ENCODE measurements around the gene MFN1. TPM values are rescaled to one million over a fixed set of nuclear protein-coding genes. Genes with fewer than 3 reads are reported as not detected.

Gene MFN1
- total and polyA plus RNA-seq, 2 of the 13 experiments (the other 11 are each of a cell fraction or from before 2014, with no cell fraction given), result 25.2 to 37.5 TPM

DNA sequence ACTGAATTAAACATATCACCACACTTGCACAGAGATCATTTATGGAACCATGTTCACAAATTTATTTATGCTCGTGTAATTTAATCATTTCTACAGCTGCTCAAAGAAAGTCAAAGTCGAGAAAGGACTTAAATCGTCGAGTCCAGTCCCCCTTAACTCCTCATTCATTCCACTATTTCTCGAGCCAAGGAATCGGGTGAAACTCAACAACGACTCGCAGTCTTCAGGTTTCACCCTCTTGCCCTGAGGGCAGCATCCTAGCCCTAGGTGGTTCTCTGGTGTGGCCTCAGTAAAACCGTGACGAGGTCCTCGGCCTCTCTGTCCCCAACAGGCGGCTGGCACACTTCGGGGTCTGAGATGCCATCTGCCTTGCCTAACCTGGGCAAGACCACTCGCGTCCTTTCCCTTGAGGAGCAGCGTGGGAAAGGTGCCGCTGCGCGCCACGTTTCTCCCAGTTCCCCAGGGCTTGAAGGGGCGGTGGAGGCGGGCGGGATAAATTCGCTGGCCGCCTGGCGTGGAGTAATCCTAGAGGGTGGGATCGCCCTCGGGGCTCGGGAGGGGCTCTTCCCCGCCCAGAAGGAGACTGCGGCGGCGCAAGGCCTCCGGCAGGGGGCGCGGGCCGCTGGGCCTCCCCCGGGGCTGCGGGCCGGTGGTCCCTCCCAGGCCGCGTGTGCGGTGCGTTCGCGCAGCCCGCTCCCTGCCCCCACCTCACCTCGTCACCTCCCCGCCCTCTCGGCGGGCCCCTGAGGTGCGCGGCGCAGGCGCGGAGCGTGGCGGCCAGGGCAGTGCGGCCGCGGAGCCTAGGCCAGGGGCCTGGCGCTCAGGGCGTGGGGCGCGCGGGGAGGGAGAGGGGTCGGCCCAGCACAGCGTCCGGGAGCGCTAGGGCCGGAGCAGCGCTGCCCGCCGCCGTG is 25.0 kb upstream of the MFN1 start, which contains the start of gene ZNF639 (continued):
- TF ChIP-seq ZKSCAN1 (IDR thresholded peaks at IDR 0.05; ENCODE audit: low read length) (no peak), RNF2 (conservative IDR thresholded peaks at IDR 0.05; ENCODE audit: low read depth) (no peak; the same call in 1 of the 2 replicates), ZNF556 (CRISPR knock-in tag; IDR thresholded peaks at IDR 0.05; ENCODE audit: borderline replicate concordance) (peak; percentile 67; the same call in 1 of the 2 replicates), TRIM24 (CRISPR knock-in tag; IDR thresholded peaks at IDR 0.05) (no peak), TOE1 (CRISPR knock-in tag; IDR thresholded peaks at IDR 0.05) (no peak; the same call in 1 of the 2 replicates), RARA (CRISPR knock-in tag; IDR thresholded peaks at IDR 0.05) (no peak), SP5 (CRISPR knock-in tag; IDR thresholded peaks at IDR 0.05; ENCODE audit: borderline replicate concordance, low read depth) (no peak; the same call in 1 of the 2 replicates), IKZF1 (IDR thresholded peaks at IDR 0.05) (no peak), ZNF780A (CRISPR knock-in tag; IDR thresholded peaks at IDR 0.05) (no peak; the same call in 1 of the 2 replicates), SIX4 (CRISPR knock-in tag; IDR thresholded peaks at IDR 0.05) (no peak), HHEX (CRISPR knock-in tag; IDR thresholded peaks at IDR 0.05) (no peak), ZNF30 (CRISPR knock-in tag; IDR thresholded peaks at IDR 0.05) (no peak), SALL1 (CRISPR knock-in tag; IDR thresholded peaks at IDR 0.05) (peak; percentile 86), EZH2 (conservative IDR thresholded peaks at IDR 0.05; ENCODE audit: low read depth, low read length) (no peak), SRSF1 (optimal IDR thresholded peaks at IDR 0.05; ENCODE audit: low read depth, low read length) (no peak)
- TF ChIP-seq, protein P1, sequence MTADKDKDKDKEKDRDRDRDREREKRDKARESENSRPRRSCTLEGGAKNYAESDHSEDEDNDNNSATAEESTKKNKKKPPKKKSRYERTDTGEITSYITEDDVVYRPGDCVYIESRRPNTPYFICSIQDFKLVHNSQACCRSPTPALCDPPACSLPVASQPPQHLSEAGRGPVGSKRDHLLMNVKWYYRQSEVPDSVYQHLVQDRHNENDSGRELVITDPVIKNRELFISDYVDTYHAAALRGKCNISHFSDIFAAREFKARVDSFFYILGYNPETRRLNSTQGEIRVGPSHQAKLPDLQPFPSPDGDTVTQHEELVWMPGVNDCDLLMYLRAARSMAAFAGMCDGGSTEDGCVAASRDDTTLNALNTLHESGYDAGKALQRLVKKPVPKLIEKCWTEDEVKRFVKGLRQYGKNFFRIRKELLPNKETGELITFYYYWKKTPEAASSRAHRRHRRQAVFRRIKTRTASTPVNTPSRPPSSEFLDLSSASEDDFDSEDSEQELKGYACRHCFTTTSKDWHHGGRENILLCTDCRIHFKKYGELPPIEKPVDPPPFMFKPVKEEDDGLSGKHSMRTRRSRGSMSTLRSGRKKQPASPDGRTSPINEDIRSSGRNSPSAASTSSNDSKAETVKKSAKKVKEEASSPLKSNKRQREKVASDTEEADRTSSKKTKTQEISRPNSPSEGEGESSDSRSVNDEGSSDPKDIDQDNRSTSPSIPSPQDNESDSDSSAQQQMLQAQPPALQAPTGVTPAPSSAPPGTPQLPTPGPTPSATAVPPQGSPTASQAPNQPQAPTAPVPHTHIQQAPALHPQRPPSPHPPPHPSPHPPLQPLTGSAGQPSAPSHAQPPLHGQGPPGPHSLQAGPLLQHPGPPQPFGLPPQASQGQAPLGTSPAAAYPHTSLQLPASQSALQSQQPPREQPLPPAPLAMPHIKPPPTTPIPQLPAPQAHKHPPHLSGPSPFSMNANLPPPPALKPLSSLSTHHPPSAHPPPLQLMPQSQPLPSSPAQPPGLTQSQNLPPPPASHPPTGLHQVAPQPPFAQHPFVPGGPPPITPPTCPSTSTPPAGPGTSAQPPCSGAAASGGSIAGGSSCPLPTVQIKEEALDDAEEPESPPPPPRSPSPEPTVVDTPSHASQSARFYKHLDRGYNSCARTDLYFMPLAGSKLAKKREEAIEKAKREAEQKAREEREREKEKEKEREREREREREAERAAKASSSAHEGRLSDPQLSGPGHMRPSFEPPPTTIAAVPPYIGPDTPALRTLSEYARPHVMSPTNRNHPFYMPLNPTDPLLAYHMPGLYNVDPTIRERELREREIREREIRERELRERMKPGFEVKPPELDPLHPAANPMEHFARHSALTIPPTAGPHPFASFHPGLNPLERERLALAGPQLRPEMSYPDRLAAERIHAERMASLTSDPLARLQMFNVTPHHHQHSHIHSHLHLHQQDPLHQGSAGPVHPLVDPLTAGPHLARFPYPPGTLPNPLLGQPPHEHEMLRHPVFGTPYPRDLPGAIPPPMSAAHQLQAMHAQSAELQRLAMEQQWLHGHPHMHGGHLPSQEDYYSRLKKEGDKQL (CRISPR knock-in tag; IDR thresholded peaks at IDR 0.05; ENCODE audit: low read depth), result no peak
- TF ChIP-seq, protein P2, sequence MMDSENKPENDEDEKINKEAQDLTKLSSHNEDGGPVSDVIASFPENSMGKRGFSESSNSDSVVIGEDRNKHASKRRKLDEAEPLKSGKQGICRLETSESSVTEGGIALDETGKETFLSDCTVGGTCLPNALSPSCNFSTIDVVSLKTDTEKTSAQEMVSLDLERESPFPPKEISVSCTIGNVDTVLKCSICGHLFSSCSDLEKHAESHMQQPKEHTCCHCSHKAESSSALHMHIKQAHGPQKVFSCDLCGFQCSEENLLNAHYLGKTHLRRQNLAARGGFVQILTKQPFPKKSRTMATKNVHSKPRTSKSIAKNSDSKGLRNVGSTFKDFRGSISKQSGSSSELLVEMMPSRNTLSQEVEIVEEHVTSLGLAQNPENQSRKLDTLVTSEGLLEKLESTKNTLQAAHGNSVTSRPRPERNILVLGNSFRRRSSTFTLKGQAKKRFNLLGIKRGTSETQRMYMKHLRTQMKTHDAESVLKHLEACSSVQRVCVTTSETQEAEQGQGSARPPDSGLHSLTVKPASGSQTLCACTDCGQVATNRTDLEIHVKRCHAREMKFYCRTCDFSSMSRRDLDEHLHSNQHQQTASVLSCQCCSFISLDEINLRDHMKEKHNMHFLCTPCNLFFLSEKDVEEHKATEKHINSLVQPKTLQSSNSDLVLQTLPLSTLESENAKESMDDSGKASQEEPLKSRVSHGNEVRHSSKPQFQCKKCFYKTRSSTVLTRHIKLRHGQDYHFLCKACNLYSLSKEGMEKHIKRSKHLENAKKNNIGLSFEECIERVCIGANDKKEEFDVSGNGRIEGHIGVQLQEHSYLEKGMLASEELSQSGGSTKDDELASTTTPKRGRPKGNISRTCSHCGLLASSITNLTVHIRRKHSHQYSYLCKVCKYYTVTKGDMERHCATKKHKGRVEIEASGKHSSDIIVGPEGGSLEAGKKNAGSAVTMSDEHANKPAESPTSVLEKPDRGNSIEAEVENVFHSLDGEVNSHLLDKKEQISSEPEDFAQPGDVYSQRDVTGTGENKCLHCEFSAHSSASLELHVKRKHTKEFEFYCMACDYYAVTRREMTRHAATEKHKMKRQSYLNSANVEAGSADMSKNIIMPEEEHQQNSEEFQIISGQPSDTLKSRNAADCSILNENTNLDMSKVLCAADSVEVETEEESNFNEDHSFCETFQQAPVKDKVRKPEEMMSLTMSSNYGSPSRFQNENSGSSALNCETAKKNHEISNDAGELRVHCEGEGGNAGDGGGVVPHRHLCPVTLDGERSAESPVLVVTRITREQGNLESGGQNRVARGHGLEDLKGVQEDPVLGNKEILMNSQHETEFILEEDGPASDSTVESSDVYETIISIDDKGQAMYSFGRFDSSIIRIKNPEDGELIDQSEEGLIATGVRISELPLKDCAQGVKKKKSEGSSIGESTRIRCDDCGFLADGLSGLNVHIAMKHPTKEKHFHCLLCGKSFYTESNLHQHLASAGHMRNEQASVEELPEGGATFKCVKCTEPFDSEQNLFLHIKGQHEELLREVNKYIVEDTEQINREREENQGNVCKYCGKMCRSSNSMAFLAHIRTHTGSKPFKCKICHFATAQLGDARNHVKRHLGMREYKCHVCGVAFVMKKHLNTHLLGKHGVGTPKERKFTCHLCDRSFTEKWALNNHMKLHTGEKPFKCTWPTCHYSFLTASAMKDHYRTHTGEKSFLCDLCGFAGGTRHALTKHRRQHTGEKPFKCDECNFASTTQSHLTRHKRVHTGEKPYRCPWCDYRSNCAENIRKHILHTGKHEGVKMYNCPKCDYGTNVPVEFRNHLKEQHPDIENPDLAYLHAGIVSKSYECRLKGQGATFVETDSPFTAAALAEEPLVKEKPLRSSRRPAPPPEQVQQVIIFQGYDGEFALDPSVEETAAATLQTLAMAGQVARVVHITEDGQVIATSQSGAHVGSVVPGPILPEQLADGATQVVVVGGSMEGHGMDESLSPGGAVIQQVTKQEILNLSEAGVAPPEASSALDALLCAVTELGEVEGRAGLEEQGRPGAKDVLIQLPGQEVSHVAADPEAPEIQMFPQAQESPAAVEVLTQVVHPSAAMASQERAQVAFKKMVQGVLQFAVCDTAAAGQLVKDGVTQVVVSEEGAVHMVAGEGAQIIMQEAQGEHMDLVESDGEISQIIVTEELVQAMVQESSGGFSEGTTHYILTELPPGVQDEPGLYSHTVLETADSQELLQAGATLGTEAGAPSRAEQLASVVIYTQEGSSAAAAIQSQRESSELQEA (CRISPR knock-in tag; IDR thresholded peaks at IDR 0.05; ENCODE audit: not compliant biosample characterization), result no peak
